Measurements from ENCODE around the gene RUNX2.

- TF ChIP-seq YY1 (IDR thresholded peaks at IDR 0.05; ENCODE audit: low read depth) (no peak), MAX (IDR thresholded peaks at IDR 0.05) (no peak), EP300 (IDR thresholded peaks at IDR 0.05; ENCODE audit: borderline replicate concordance) (no peak)
Observed at GRCh38 chr6:45494416-45495135, 166.4 kb downstream of the RUNX2 start.
